ENCODE results near the gene PTPN3.

Gene PTPN3

DNA sequence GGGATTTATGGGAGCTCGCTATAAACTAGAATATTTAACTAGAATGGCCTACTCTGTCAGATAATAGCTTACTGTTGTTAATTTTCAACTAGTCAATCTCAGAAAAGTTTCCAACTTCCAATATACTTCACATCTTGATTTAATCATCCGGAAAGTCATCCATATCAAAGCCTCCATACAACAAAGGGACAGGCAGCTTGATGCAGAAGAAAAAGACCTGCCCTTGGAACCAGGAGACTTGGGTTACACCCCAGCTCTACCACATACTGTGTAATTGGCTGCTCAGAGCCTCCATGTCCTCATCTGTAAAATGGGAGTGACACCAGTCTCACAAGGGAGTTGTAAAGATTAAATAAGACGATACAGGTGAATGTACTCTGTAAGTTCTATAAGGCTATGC lies 1.9 kb downstream of the PTPN3 start:
- ATAC-seq = no peak
- TF ChIP-seq OSR1 (CRISPR knock-in tag; IDR thresholded peaks at IDR 0.05) = no peak

GRCh38 chr9:109493648-109494047 lies 4.5 kb downstream of the PTPN3 start:
- ATAC-seq = no peak
- TF ChIP-seq SNAI2 (CRISPR knock-in tag; IDR thresholded peaks at IDR 0.05) = no peak
- TF ChIP-seq ISL1 (CRISPR knock-in tag; IDR thresholded peaks at IDR 0.05) = no peak

GRCh38 chr9:109491590-109491989 lies 6.5 kb downstream of the PTPN3 start:
- no peak for ATAC-seq
- TF ChIP-seq CREB5 (CRISPR knock-in tag; IDR thresholded peaks at IDR 0.05; ENCODE audit: low read depth) = no peak
- TF ChIP-seq TCF4 (CRISPR knock-in tag; IDR thresholded peaks at IDR 0.05; ENCODE audit: borderline replicate concordance) = no peak
- TF ChIP-seq RARB (CRISPR knock-in tag; IDR thresholded peaks at IDR 0.05) = no peak
- no peak for TF ChIP-seq PPARA (CRISPR knock-in tag; IDR thresholded peaks at IDR 0.05; ENCODE audit: borderline replicate concordance)

GRCh38 chr9:109488791-109489492 lies 9.2 kb downstream of the PTPN3 start:
- ATAC-seq = no peak

More at GRCh38 chr9:109488791-109489492, 9.2 kb downstream of the PTPN3 start:
- TF ChIP-seq, protein P1, sequence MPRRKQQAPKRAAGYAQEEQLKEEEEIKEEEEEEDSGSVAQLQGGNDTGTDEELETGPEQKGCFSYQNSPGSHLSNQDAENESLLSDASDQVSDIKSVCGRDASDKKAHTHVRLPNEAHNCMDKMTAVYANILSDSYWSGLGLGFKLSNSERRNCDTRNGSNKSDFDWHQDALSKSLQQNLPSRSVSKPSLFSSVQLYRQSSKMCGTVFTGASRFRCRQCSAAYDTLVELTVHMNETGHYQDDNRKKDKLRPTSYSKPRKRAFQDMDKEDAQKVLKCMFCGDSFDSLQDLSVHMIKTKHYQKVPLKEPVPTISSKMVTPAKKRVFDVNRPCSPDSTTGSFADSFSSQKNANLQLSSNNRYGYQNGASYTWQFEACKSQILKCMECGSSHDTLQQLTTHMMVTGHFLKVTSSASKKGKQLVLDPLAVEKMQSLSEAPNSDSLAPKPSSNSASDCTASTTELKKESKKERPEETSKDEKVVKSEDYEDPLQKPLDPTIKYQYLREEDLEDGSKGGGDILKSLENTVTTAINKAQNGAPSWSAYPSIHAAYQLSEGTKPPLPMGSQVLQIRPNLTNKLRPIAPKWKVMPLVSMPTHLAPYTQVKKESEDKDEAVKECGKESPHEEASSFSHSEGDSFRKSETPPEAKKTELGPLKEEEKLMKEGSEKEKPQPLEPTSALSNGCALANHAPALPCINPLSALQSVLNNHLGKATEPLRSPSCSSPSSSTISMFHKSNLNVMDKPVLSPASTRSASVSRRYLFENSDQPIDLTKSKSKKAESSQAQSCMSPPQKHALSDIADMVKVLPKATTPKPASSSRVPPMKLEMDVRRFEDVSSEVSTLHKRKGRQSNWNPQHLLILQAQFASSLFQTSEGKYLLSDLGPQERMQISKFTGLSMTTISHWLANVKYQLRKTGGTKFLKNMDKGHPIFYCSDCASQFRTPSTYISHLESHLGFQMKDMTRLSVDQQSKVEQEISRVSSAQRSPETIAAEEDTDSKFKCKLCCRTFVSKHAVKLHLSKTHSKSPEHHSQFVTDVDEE (CRISPR knock-in tag; IDR thresholded peaks at IDR 0.05) = no peak
- TF ChIP-seq ZNF565 (CRISPR knock-in tag; conservative IDR thresholded peaks at IDR 0.05; ENCODE audit: low read depth) (no peak), SNAI2 (CRISPR knock-in tag; IDR thresholded peaks at IDR 0.05) (no peak), PATZ1 (CRISPR knock-in tag; IDR thresholded peaks at IDR 0.05; ENCODE audit: borderline replicate concordance) (no peak), POU6F1 (CRISPR knock-in tag; IDR thresholded peaks at IDR 0.05; ENCODE audit: borderline replicate concordance, low read depth) (no peak), CSDC2 (CRISPR knock-in tag; IDR thresholded peaks at IDR 0.05) (no peak), ARNTL (CRISPR knock-in tag; IDR thresholded peaks at IDR 0.05; ENCODE audit: borderline replicate concordance, low read depth) (no peak), CREB5 (CRISPR knock-in tag; IDR thresholded peaks at IDR 0.05; ENCODE audit: low read depth) (no peak), ZNF70 (CRISPR knock-in tag; IDR thresholded peaks at IDR 0.05) (no peak), BACH2 (CRISPR knock-in tag; IDR thresholded peaks at IDR 0.05; ENCODE audit: borderline replicate concordance) (no peak), OSR1 (CRISPR knock-in tag; IDR thresholded peaks at IDR 0.05) (no peak), TOX (CRISPR knock-in tag; IDR thresholded peaks at IDR 0.05; ENCODE audit: borderline replicate concordance) (no peak), ZFP3 (CRISPR knock-in tag; IDR thresholded peaks at IDR 0.05) (no peak), ZNF8 (CRISPR knock-in tag; IDR thresholded peaks at IDR 0.05) (no peak)
